Measurements from ENCODE around the gene GANC.

The GANC gene

DNA sequence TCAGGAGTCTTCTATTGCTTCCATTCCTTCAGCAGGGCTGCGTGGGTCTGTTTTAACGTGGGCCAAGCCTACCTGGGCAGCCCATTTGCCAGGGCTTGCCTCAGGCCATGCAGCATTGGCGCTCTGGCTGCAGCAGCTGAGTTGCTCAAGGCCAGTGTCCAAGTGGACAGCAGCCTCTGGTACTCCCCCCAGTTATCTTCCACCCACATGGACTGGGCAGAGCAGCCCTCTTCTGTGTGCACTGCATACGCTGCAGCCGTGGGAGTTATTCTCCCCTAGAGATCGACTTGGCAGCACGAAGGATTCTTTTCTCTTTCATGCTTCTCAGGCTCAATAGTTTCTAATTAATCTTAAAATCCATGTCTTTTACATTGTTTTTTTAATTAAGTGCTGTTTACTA lies 79.4 kb downstream of the GANC start:
- DNase-seq = no peak

GRCh38 chr15:42353061-42353460 lies 80.1 kb downstream of the GANC start:
- DNase-seq = no peak

- no peak for DNase-seq
These were observed 81.8 kb downstream of the GANC start for GRCh38 chr15:42354824-42355223.

- DNase-seq = no peak
These were observed 82.3 kb downstream of the GANC start for GRCh38 chr15:42355291-42355690.

- DNase-seq = no peak
These were observed 83.8 kb downstream of the GANC start for GRCh38 chr15:42356851-42357250.

- no peak for DNase-seq
These were observed 85.1 kb downstream of the GANC start for GRCh38 chr15:42358141-42358540.

DNA sequence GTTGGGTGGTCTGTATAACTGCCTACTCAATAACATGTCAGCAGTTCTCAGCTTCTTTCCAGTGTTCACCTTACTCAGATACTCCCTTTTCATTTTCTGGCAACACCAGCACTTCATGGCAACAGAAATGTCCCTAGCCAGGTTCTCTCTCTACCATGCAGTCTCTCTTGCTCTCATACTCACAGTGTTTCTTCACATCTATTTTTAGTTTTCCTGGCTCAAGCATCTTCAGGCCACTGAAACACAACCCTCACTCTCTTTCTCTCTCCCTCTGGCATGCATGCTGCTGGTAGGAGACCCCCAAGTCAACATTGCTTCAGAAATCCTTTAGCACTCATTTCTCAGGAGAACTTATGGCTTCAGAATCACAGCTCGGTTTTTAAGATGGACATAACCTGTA lies 86.2 kb downstream of the GANC start, which contains the start of gene CAPN3:
CAPN3 (plus strand) TSS at position 253 of the 400 bp plus-strand sequence. CDS start 305 bp downstream, outside the sequence.
- no peak for DNase-seq

DNA sequence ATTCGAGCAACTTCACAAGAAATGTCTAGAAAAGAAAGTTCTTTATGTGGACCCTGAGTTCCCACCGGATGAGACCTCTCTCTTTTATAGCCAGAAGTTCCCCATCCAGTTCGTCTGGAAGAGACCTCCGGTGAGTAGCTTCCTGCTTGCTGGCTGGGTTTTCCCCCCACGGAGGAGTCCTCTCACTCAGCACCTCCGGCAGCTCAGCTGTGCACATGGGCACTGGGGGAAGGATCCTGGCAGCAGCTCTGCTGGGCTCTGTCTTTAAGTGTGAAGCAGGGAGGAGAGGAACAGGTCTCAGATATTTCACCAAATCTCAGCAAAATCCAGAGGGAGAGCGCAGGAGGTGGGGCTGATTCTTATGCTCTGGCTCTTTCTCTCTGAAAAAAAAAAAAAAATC lies 87.0 kb downstream of the GANC start:
- no peak for DNase-seq

- DNase-seq = no peak
These were observed 87.6 kb downstream of the GANC start for GRCh38 chr15:42360535-42361112.

GRCh38 chr15:42363487-42363886 lies 90.5 kb downstream of the GANC start:
- no peak for DNase-seq

DNA sequence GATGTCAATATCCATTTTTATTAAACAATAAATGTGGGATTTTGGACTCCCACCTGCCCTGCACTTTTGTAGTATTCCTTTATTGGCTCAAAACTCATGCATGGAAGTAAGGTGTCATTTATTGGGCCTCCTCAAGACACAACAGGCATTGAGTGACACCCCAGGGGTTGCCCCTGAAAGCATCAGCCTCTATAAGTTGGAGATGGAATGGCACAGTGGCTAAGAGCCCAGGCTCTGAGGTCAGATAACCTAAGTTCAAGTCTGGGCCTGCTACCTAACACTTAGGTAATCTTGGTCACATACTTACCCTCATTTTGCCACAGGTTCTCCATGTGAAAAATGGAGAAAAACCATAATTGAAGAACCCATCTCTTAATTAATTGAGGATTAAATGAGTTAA lies 90.9 kb downstream of the GANC start:
- DNase-seq = no peak

DNA sequence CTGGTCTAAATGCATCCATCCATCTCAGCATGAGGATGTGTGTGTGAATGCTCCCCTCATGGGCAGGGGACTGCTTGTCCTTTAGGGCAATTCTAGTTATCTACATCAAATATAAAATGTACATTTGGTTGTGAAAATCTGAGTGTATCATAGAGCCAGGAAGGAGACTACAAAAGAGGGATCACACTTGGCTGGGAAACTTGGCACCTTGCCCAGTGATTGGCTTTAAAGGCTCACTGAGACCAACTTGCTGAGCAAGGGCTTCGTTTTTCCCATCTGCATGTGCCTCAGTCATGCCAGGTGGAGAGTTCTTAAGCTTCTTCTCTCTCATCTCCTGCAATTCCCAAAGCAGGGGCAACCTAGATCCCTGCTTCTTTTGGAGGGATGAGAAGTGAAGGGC lies 91.5 kb downstream of the GANC start:
- no peak for DNase-seq

GRCh38 chr15:42365921-42366550 lies 93.0 kb downstream of the GANC start:
- no peak for DNase-seq

- DNase-seq = no peak
These were observed 94.0 kb downstream of the GANC start for GRCh38 chr15:42367041-42367440.

DNA sequence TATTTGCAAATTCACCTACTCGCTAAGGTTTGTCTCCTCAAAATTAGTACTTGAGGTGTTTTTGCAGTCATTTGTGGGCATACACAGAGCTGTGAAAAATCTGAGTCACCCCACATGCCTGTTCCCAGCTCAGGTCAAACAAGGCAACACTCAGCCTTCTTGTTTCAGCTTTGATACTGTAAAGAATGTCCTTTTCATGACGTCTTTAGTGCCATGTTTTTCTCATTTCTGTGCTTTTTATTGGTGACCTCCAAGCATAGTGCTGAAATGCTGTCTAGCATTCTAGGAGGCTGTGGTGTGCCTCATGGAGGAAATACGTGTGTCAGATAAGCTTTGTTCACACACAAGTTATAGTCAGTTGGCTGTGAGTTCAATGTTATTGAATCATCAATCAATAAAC lies 95.1 kb downstream of the GANC start:
- no peak for DNase-seq

- no peak for DNase-seq
These were observed 98.1 kb downstream of the GANC start for GRCh38 chr15:42371096-42371495.

DNA sequence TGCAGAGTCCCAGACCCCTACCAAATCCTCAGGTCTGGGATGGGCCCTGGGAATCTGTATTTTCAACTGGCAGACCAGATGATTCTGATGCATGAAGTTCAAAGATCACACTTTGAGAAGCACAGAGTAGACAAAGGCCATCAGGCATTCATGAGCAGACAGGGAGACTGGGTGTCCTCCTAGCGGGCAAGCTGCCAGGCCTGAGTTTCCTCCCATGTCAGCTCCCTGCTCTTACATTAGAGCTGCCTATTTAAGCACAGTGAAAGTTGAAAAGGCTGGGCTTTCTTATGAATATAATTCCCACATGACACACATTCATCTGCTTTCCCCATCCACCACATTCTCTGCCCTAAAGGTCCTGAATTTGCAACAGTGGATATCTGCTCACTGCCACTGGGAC lies 100.3 kb downstream of the GANC start:
- DNase-seq = no peak

DNA sequence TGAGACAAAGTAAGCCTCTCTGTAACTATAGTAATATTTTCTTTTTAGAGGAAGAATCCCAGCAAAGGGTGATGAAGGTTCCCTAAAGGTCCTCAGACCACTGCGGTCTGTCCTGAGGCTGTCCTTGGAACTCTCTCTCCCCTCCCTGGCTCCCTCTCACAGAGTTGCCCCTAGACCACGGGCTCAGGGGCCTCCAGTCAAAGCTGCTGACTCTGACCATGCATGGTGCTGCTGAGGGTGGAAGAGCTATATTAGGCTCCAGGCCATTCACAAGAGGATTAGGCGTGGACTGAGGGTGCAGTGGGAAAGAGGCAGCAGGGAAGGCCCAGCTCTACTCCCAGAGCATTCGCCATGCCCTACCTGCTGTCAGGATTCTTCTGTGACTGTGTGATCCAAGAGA lies 100.9 kb downstream of the GANC start:
- DNase-seq = no peak

GRCh38 chr15:42374810-42375209 lies 101.8 kb downstream of the GANC start:
- DNase-seq = no peak

GRCh38 chr15:42375252-42375651 lies 102.3 kb downstream of the GANC start:
- no peak for DNase-seq

GRCh38 chr15:42375941-42376340 lies 102.9 kb downstream of the GANC start:
- DNase-seq = no peak

DNA sequence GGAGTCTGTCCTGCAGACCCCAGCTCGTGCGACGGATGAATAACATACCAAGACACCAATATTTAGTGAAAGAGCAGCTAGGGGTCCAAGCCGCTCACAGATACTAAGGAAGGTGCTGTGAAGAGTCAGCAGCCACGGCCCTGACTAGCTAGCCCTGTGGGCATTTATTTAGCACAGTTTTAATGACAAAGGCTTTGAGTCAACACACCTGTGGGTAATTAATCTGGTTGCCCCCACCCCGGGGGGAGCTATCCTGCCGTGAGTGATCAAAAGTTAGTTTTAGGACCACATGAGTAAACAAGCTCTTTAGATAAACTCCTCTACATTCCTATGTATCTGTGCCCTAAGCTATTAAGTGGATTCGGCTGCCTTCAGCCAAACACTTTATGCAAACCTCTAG lies 105.0 kb downstream of the GANC start:
- DNase-seq = no peak

DNA sequence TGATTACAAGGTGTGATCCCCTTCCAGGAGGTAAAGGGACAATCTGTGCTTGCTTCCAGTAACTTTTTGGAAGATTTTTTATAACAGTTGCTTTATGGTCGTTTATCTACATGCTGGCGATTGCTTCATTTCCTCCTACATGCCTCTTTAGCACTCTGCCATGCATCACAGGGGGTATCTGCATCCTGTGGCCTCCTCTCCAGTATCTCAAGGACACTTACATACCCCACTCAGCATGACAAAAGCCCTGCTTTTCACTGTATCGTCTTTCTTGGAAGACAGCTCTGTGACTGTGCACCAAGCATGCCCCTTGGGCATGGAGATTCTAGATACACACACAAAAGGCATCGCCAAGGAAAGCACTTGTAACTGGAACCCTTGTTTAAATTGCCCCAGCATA lies 111.6 kb downstream of the GANC start:
- DNase-seq = no peak

GRCh38 chr15:42385206-42385979 lies 112.4 kb downstream of the GANC start:
- DNase-seq = no peak

All from T1000 (cell line).